B cell (primary cell): Measurements from ENCODE around the gene ADAMTSL1. TPM values are rescaled to one million over a fixed set of nuclear protein-coding genes. Genes with fewer than 3 reads are reported as not detected.

Experiments
- ATAC-seq: fragments of 200-7000 bp; cut with Tn5 transposase; one replicate; pipeline ENCODE4 v1.10.0; 2021; ENCODE audit warnings: low read depth, mild to moderate bottlenecking, moderate number of reproducible peaks, moderate library complexity
- CTCF ChIA-PET: fragments of 350-600 bp; sonication (Branson Sonifier 250); formaldehyde crosslinking; loops from one replicate; lab custom pipeline; 2021; ENCODE audit warnings: antibody characterized with exemption, inconsistent platforms; lab: Charles Lee
- POLR2A ChIA-PET: fragments of 350-600 bp; sonication (Branson Sonifier 250); formaldehyde crosslinking; loops from one replicate; lab custom pipeline; 2021; ENCODE audit warnings: antibody characterized with exemption; lab: Charles Lee
- DNase-seq: peaks from one replicate; pipeline ENCODE4 v3.0.0; 2013
- H2AFZ ChIP-seq: 2 replicates; pipeline ENCODE4 v1.6.1; 2012; ENCODE audit warnings: mild to moderate bottlenecking, low read depth, low read length; ENCODE audit not compliant: insufficient read depth, poor library complexity, severe bottlenecking
- H3K27ac ChIP-seq, 2 donors: 1 replicate in 1 of 2; 2 replicates in 1 of 2; pipeline ENCODE4 v1.5.1; 2012 to 2013; ENCODE audit warnings: low read length in 2 of 2, mild to moderate bottlenecking in 2 of 2, moderate library complexity in 1 of 2
- H3K27me3 ChIP-seq, 4 experiments: fragments of 200-600 bp in 1 of 4; sonication (generic) in 1 of 4; replicated peaks in 1 of 4; 1 replicate in 2 of 4; 2 replicates in 2 of 4; pipeline versions ENCODE4 v1.6.1 to v1.7.0; 2013 to 2016; ENCODE audit warnings: low read length in 3 of 4, mild to moderate bottlenecking in 2 of 4, mixed read lengths in 1 of 4, moderate library complexity in 1 of 4; ENCODE audit not compliant: insufficient read depth in 4 of 4, control insufficient read depth in 3 of 4; ENCODE audit errors: control extremely low read depth in 1 of 4
- H3K36me3 ChIP-seq, 2 experiments: replicated peaks in 1 of 2; 1 replicate in 1 of 2; 2 replicates in 1 of 2; pipeline versions ENCODE4 v1.6.1 to v1.7.1; 2013; ENCODE audit warnings: low read length in 1 of 2; ENCODE audit not compliant: insufficient read depth in 2 of 2, control insufficient read depth in 1 of 2; ENCODE audit errors: control extremely low read depth in 1 of 2, extremely low read depth in 1 of 2
- H3K4me1 ChIP-seq, 2 donors: fragments of 200-600 bp in 1 of 2; sonication (generic) in 1 of 2; 1 replicate in 1 of 2; 2 replicates in 1 of 2; pipeline versions ENCODE4 v1.5.1 to v1.6.1; 2013 to 2017; ENCODE audit warnings: low read length in 2 of 2; ENCODE audit not compliant: control insufficient read depth in 2 of 2, insufficient read depth in 2 of 2
- H3K4me2 ChIP-seq: replicated peaks from 2 replicates; pipeline ENCODE3; 2012; ENCODE audit warnings: mild to moderate bottlenecking, low read depth, low read length; ENCODE audit not compliant: poor library complexity, severe bottlenecking
- H3K4me3 ChIP-seq, 5 experiments: fragments of 200-600 bp in 1 of 5; sonication (generic) in 1 of 5; 1 replicate in 3 of 5; 2 replicates in 2 of 5; pipeline versions ENCODE4 v1.5.1 to v1.7.0; 2011 to 2016; ENCODE audit warnings: low read length in 4 of 5, mild to moderate bottlenecking in 4 of 5, low read depth in 2 of 5, control low read depth in 1 of 5, moderate library complexity in 1 of 5; ENCODE audit not compliant: insufficient read depth in 1 of 5; ENCODE audit errors: control extremely low read depth in 1 of 5, extremely low read depth in 1 of 5
- H3K79me2 ChIP-seq: fragments of 200-600 bp; sonication (generic); one replicate; pipeline ENCODE4 v1.6.0; 2016; ENCODE audit warnings: low read length; ENCODE audit not compliant: control insufficient read depth, insufficient read depth
- H3K9ac ChIP-seq: fragments of 200-600 bp; sonication (generic); 2 replicates; pipeline ENCODE4 v1.6.1; 2017; ENCODE audit warnings: mild to moderate bottlenecking, low read length, moderate library complexity
- H3K9me3 ChIP-seq, 3 donors: one replicate each; pipeline versions ENCODE4 v1.6.1 to v1.7.1; 2013; ENCODE audit warnings: low read length in 2 of 3; ENCODE audit not compliant: control insufficient read depth in 2 of 3, insufficient read depth in 1 of 3; ENCODE audit errors: control extremely low read depth in 1 of 3
- H4K20me1 ChIP-seq: 2 replicates; pipeline ENCODE4 v1.6.0; 2012; ENCODE audit warnings: mild to moderate bottlenecking, low read length; ENCODE audit not compliant: insufficient read depth, control insufficient read depth, poor library complexity, severe bottlenecking
- H3K27ac Mint-ChIP-seq: one replicate; pipeline ENCODE4 v1.8.0; 2021; ENCODE audit warnings: mixed read lengths
- H3K27me3 Mint-ChIP-seq: one replicate; pipeline ENCODE4 v1.8.0; 2021; ENCODE audit warnings: mixed read lengths
- H3K4me1 Mint-ChIP-seq: one replicate; pipeline ENCODE4 v1.8.0; 2021; ENCODE audit warnings: mixed read lengths
- H3K4me3 Mint-ChIP-seq: one replicate; pipeline ENCODE4 v1.8.0; 2021; ENCODE audit warnings: mixed read lengths
- H3K9me3 Mint-ChIP-seq: one replicate; pipeline ENCODE4 v1.8.0; 2022; ENCODE audit warnings: mixed read lengths; ENCODE audit not compliant: insufficient read depth
- EZH2 ChIP-seq: IDR thresholded peaks from 2 replicates; pipeline ENCODE4 v1.6.1; 2012; ENCODE audit warnings: borderline replicate concordance, low read depth, mild to moderate bottlenecking, moderate library complexity, low read length; ENCODE audit not compliant: insufficient read depth, poor library complexity, severe bottlenecking
- WGBS: methylation state at CpG from one replicate; pipeline ENCODE4 v1.1.5; 2013; ENCODE audit warnings: missing lambda C conversion rate; ENCODE audit not compliant: insufficient coverage; 5-methylcytosine and 5-hydroxymethylcytosine counted together
- intact Hi-C: fragments of 100-400 bp; cut with micrococcal nuclease; formaldehyde crosslinking; loops from one replicate; pipeline ENCODE4 v1.10.0; 2022
- polyA plus RNA-seq: library from polyadenylated mRNA; depleted of rRNA; stranded (reverse); fragments of >200 nt; gene quantifications from 2 replicates; pipeline ENCODE4 v1.2.3, GENCODE V29; 2012
- total RNA-seq, 2 donors: library from RNA; stranded (reverse); fragments of 120-200 nt in 1 of 2; gene quantifications; 1 replicate in 1 of 2; 2 replicates in 1 of 2; pipeline versions ENCODE4 v1.2.3 to v1.2.4, GENCODE V29; 2013 to 2022
- TF ChIP-seq, protein P1 (sequence below): fragments of 200-600 bp; IDR thresholded peaks from one replicate; pipeline ENCODE4 v1.8.0; 2022; ENCODE audit warnings: antibody characterized with exemption, mild to moderate bottlenecking

Gene ADAMTSL1
- total and polyA plus RNA-seq, 2 donors (not counting 1 experiment from before 2014, with no cell fraction given): not detected

- H3K27ac ChIP-seq: no peak overlapping the region
- H4K20me1 ChIP-seq: no peaks in the 10 kb centered on the region
- H3K4me1 ChIP-seq: no peaks in the 10 kb centered on the region
- H3K4me3 ChIP-seq: no peak overlapping the region
- H3K36me3 ChIP-seq: no peaks in the 10 kb centered on the region
- Mint-ChIP-seq H3K4me1 (no peaks in the 10 kb centered on the region), H3K4me3 (no peak overlapping the region), H3K27ac (no peak overlapping the region), H3K27me3 (no peaks in the 10 kb centered on the region), H3K9me3 (peaks cover 2% of the 10 kb centered on the region)
- H3K4me2 ChIP-seq: no peak overlapping the region
- H3K9ac ChIP-seq: no peak overlapping the region
- ATAC-seq (no peak), DNase-seq (no peak)
- intact Hi-C loops: no loop called here
- no peaks in the 10 kb centered on the region for H3K79me2 ChIP-seq
- ChIA-PET CTCF (no interaction called here), POLR2A (no interaction called here)
- no peak overlapping the region for H2AFZ ChIP-seq
- TF ChIP-seq, protein P1, sequence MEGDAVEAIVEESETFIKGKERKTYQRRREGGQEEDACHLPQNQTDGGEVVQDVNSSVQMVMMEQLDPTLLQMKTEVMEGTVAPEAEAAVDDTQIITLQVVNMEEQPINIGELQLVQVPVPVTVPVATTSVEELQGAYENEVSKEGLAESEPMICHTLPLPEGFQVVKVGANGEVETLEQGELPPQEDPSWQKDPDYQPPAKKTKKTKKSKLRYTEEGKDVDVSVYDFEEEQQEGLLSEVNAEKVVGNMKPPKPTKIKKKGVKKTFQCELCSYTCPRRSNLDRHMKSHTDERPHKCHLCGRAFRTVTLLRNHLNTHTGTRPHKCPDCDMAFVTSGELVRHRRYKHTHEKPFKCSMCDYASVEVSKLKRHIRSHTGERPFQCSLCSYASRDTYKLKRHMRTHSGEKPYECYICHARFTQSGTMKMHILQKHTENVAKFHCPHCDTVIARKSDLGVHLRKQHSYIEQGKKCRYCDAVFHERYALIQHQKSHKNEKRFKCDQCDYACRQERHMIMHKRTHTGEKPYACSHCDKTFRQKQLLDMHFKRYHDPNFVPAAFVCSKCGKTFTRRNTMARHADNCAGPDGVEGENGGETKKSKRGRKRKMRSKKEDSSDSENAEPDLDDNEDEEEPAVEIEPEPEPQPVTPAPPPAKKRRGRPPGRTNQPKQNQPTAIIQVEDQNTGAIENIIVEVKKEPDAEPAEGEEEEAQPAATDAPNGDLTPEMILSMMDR: no peak
- no peak for TF ChIP-seq EZH2
- no peaks in the 10 kb centered on the region for H3K27me3 ChIP-seq
- 95% methylated on average over 2 of the region's 3 CpGs for WGBS
- no peaks in the 10 kb centered on the region for H3K9me3 ChIP-seq
Observed at GRCh38 chr9:18662320-18662719, 188.4 kb downstream of the ADAMTSL1 start.

GRCh38 chr9:18665947-18666346 lies 192.0 kb downstream of the ADAMTSL1 start:
- Histone ChIP-seq H3K79me2 (no peaks in the 10 kb centered on the region), H3K4me3 (no peak overlapping the region), H4K20me1 (no peaks in the 10 kb centered on the region), H3K27ac (no peak overlapping the region), H2AFZ (no peak overlapping the region), H3K36me3 (no peaks in the 10 kb centered on the region), H3K4me2 (no peak overlapping the region), H3K9ac (no peak overlapping the region), H3K27me3 (no peaks in the 10 kb centered on the region), H3K9me3 (no peaks in the 10 kb centered on the region), H3K4me1 (no peaks in the 10 kb centered on the region)
- no CpG with 5 or more reads among the region's 1 CpG for WGBS
- CTCF ChIA-PET: no interaction called here
- TF ChIP-seq EZH2: no peak
- TF ChIP-seq, protein P1: no peak
- intact Hi-C loops: no loop called here
- no peak for ATAC-seq
- H3K27me3 Mint-ChIP-seq: no peaks in the 10 kb centered on the region
- H3K4me1 Mint-ChIP-seq: no peaks in the 10 kb centered on the region
- no peaks in the 10 kb centered on the region for H3K9me3 Mint-ChIP-seq
- DNase-seq: no peak
- no peak overlapping the region for H3K4me3 Mint-ChIP-seq
- H3K27ac Mint-ChIP-seq: no peak overlapping the region
- POLR2A ChIA-PET: no interaction called here
